ENCODE measurements around the gene CD300A.

Gene CD300A

GRCh38 chr17:74439691-74440567, 26.5 kb upstream of the CD300A start:
- no peak for DNase-seq

GRCh38 chr17:74441537-74441936, 24.9 kb upstream of the CD300A start:
- DNase-seq: no peak

DNA sequence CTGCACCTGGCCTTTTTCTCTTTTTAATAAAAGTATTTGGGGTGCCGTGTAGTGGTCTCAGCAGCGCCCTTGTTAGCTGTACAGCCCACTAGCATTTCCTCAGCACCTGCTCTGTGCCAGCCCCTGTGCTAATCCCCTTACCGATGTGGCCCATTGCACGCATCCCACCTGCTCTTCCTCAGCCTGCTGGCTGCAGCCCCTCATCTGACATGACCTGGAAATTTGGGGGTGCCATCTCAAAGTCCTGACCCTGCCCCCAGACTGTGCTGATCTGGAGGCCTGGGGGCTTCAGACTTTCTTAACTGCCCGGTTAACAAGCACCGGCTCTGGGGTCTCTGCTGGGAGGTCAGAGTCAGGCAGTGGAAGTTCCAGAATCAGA, 24.2 kb upstream of the CD300A start:
- no peak for DNase-seq

DNA sequence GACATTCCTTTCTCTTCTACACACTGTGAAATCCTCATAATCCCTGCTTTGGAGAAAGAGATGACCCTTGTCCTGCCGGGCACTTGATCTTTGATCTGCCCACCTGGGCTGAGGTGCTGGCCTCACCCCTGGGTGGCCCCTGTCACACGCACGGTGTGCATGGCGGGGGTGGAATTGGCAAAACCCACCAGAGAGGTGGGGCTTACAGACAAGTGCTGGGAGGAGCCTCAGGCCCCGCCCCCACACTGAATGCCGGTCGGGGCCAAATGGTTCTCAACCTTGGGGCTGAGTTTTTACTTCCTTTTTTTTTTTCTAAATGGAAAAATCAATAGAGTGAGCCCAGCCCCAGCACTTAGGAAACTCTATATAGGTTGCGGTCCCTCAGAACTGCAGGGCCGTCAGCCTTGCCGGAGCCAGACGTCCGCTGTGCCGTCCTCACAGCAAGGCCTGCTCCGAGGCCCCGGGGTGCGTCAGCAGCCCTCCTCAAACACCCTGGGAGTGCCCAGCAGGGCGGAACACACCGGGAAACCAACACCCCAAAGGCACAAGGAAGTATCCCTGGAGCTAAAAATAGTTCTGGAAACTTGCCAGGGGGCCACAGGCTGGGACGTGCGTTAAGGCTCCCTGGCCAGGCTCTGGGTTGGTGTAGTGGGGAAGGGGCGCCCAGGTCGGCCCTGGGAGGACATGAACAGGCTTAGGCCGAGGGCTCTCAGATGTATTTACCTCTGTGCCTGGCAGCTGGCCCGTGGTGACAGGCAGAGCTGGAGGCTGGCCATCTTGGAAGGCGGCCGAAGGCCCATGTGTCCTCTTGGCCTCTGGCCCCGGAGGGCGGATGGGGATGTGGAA, 23.5 kb upstream of the CD300A start:
- DNase-seq: peak; percentile 72

DNA sequence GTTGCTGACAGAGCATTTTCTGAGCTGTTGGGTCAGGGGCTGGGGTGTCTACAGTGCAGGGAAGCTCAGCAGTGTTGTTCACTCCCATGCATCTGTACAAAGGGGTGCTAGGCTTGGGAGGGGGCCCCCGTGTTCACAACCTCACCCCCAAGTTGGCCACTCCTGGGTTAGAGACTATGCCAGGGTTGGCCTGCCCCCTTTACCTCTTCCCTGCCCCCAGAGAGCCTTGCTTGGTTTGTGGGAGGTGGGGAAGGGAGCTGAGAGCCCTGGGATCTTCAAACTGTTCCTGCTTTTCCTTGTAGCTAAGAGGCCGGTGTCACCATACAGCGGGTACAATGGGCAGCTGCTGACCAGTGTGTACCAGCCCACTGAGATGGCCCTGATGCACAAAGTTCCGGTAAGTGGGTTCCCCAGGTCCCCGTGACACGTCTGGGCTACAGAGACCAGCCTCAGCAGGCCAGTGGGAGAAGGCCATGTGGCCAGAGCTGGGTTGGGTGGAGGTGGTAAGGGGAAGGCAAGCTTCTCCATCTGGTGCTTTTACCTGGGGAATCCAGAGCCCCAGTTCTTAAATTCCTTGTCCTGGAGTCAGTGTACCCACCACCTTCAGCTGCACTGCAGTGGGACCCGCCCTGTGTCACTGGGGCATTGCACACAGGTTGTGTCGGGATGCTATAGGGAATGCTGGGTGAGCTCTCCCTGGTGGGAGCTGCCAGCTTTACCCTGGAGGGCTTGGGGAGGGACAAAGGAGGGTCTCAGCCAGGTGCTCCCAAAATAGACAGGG, 22.7 kb upstream of the CD300A start:
- no peak for DNase-seq

DNA sequence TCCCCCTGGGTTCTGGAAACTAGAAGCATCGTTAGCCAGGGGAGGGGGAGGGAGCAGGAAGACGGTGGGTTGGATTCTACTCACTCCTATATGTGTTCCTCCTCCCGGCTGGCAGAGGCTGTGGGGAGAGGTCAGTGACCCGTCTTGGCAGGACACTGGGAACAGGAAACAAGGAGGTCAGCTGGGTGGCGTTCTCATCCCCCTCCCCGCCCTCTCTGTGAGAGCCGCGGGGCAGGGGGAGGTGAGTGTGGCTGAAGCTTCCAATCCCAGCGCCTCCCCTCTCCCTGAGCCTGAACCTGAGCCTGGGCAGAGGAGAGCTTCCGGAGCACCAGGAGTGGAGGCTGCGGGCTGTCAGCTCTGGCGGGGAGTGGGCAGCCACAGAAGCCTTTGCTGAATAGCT, 22.0 kb upstream of the CD300A start:
- no peak for DNase-seq

- DNase-seq: no peak
These were observed 21.3 kb upstream of the CD300A start for GRCh38 chr17:74445158-74445557.

GRCh38 chr17:74446551-74447500, 19.6 kb upstream of the CD300A start:
- no peak for DNase-seq

- DNase-seq: no peak
These were observed 18.7 kb upstream of the CD300A start for GRCh38 chr17:74447628-74448159.

DNA sequence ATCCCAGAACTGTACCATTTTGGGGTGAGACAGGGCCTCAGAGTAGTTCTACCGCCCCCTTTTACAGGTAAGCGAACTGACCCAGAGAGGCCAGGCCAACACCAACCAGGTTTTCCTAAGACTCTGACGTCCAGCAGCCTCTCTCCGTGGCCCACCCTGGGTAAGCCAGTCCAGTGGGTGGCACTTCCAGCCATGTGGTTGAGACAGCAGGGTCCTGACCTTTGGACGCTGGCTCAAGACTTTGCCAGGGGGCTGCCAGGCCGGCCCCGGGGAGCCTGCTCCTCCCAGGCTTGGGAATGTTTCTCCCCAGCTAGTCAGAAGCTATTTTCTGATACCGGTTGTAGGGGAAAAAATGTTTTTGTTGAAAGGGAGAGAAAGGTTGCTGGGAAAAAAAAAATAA, 17.7 kb upstream of the CD300A start:
- DNase-seq: no peak

- DNase-seq: no peak
These were observed 17.1 kb upstream of the CD300A start for GRCh38 chr17:74449306-74449705.

GRCh38 chr17:74449773-74450172, 16.7 kb upstream of the CD300A start:
- no peak for DNase-seq

DNA sequence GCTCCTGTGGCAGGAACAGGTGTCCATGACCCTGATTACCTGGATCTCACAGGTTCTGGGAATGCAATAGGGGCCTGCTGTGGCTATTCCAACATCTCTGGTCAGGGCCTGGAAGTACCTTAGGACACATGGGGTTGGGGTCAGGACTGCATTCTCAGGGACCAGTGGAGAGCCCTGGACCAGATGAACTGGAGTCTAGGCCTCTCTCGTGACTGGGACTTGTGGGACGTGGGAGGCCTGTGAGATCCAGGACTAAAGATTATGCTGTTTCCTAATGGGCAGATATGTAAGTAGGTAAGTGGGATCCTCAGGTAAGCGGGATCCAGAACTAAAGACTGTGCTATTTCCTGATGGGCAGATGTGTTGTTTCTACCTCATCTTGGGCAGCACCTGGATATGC, 16.2 kb upstream of the CD300A start:
- no peak for DNase-seq

DNA sequence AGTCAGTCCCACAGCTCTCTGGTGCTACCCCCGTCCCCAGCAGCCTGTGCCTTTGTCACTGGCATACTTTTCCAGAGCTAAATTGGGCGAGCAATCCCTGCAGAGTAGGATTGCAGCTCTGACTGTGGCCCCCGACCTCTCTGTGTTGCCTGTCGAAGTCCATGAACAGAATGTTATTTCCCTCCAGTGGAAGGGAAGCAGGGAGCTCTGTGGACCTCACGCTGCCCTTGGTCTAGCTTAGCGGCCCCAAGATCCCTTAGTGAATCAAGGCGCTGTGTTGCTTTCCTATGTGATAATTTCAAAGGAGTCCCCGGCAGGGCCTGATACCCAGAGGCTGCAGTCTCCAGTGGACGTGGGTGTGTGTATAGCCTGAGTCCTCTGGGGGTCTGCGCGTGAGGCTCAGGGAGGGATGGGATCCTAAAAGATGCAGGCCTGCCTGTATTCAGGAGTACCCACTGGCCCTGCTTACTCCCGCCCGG, 15.5 kb upstream of the CD300A start:
- DNase-seq: no peak

DNA sequence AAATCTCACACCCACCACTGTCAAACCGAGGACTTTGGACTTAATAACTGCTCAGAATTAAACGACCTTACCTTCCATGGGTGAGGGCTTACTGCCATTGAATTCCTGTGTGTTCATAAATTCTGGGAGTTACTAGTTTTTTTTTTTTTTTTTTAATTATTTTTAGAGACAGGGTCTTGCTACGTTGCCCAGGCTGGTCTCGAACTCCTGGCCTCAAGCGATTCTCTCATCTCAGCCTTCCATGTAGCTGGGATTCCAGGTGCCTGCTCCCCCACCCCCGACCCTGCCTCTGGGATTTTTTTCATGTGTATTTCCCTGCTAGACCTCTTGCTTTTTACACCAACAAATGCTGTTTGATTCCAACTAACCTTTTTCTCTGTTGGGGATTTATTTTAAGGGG, 14.9 kb upstream of the CD300A start:
- DNase-seq: no peak

DNA sequence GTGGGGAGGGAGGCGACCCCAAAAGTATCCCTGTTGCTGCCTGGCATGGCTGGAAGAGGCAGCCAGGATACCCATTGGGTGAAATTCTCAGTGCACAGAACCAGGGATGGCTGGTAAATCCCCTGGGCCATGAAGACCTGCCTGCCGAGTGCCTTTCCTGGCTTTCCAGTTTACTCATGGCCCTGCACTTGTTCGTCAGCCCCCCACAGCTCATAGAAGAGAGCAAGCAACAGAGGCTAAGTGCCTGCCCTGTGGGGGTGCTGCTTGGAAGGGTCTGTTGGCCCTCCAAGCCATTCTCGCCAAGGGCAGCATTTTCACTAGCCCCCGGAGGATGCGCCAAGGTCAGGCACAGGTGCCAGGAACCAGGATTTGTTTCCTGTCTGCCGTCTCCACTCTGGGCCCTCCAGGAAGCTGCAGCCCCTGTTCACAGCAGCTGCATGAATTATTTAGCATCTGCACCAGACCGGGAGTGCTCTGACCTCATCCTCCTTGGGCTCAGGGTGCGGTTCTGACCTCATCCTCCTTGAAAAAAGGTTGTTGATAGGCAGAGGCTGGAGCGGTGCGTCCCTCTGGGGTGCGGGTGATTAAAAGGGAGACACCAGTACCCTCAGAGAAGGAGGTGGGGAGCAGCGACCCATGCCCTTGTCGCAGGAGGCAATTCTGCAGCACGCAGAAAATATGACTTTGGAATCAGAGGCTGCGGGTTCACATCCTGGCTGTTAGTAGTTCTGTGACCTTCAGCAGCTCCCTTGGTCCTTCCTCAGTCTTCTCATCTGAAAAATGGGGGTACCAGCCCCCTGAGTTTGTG, 14.2 kb upstream of the CD300A start:
- DNase-seq: no peak

- DNase-seq: peak; percentile 64
These were observed 13.4 kb upstream of the CD300A start for GRCh38 chr17:74452841-74453661.

DNA sequence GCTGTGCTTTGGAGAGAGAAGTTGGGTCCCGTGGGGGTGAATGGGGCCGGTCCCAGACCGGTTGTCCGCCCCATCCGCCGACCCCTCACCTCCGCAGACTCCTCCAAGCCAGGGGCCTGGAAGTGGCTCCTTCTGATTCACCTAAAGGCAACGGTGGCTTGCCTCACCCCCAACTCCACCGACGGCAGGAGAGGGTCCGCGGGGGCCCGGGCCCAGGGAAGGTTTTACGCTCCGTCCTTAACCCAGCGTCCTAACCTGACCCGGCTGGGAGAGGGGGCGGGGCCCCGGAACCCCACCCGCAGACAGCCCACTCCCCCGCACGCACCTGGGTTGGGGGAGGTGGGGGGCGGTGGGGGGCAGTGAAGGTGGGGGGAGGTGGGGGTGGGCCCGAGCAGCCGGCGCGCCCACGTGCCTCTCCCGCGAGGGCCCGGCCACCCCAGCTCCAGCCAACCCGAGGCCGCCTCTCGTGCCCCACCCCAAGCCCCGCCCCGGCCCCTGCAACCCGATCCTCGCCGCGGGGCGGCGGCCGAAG, 12.7 kb upstream of the CD300A start:
- no peak for DNase-seq

Data from right kidney (tissue), 1 donor.